T-helper 17 cell (primary cell): Measurements from ENCODE around the gene NRBF2. TPM values are rescaled to one million over a fixed set of nuclear protein-coding genes. Genes with fewer than 3 reads are reported as not detected.
"Not testable (repeated sequence)": the region's sequence is repeated elsewhere in the genome, so short reads cannot be mapped to it uniquely, and the experiment has no call there.

Source experiments
- ATAC-seq: fragments of 150-1000 bp; cut with Tn5 transposase; 2 replicates; pipeline ENCODE4 v1.10.0; 2021; ENCODE audit warnings: mild to moderate bottlenecking, moderate library complexity
- DNase-seq, 3 donors: peaks; one replicate each; pipeline versions ENCODE4 v3.0.0 to v3.0.0-alpha.2; 2020 to 2021
- H3K9me3 ChIP-seq: one replicate; pipeline ENCODE4 v1.7.0; 2013; ENCODE audit warnings: low read length, mild to moderate bottlenecking; ENCODE audit not compliant: control insufficient read depth, poor library complexity, severe bottlenecking
- H3K27ac Mint-ChIP-seq: one replicate; pipeline ENCODE4 v1.8.0; 2022; ENCODE audit warnings: mild to moderate bottlenecking, moderate library complexity, mixed read lengths
- H3K27me3 Mint-ChIP-seq: one replicate; pipeline ENCODE4 v1.8.0; 2022; ENCODE audit warnings: mixed read lengths
- H3K36me3 Mint-ChIP-seq: one replicate; pipeline ENCODE4 v1.8.0; 2022; ENCODE audit warnings: low read depth, mixed read lengths
- H3K4me1 Mint-ChIP-seq: one replicate; pipeline ENCODE4 v1.8.0; 2022; ENCODE audit warnings: mild to moderate bottlenecking, mixed read lengths
- H3K4me3 Mint-ChIP-seq: one replicate; pipeline ENCODE4 v1.8.0; 2022; ENCODE audit warnings: mild to moderate bottlenecking, moderate library complexity, mixed read lengths
- total RNA-seq, 4 donors: library from RNA in 2 of 4; stranded (reverse) in 2 of 4; gene quantifications; one replicate each; pipeline ENCODE4 v1.2.3 and lab custom pipeline; 2022 to 2026

Gene NRBF2
- total RNA-seq, 2 donors from 2014 or later = 22.2 to 30.7 TPM

DNA sequence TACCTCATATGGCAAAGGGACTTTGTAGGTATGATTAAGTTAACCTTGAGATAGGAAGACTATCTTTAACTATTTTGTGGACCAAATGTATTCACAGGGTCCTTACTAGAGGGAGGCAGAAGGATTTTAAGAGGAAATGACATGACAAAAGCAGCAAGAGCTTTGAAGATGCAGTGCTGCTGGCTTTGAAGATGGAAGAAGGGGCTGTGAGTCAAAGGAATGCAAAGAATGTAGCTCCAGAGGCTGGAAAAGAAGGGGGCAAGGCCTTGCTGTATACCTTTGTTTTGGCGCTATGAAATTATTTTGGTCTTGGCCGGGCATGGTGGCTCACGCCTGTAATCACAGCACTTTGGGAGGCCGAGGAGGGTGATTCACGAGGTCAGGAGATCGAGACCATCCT, 3.2 kb upstream of the NRBF2 start:
- ATAC-seq = no peak
- Mint-ChIP-seq H3K27ac (no peak overlapping the region), H3K4me1 (peaks cover 5% of the 10 kb centered on the region)

DNA sequence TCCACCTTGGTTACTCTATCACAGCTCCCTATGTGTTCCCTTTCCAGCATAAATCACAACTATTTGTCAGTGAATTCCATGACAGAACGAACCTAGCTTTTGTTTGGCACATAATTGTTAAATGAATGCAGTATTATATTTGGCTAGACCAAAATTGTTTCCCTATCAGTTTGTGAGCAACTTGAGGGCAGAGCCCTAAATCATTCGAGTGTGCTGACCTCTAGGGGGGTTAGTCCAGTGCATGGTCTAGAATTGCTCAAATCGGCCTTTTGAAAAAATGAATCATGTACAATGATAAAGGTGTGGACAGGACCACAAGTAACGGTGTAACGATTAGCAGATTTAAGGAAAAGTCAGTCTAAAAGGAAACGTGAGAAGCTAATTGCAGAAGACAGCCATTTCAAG, 475 bp upstream of the NRBF2 start:
- Mint-ChIP-seq H3K27me3 (no peaks in the 10 kb centered on the region), H3K4me1 (peaks cover 16% of the 10 kb centered on the region), H3K4me3 (peak overlapping the region; percentile 92), H3K36me3 (peaks cover 4% of the 10 kb centered on the region), H3K27ac (peak overlapping the region; percentile 92)
- H3K9me3 ChIP-seq = no peaks in the 10 kb centered on the region
- DNase-seq = no peak
- ATAC-seq = no peak

More for the DNA sequence above, 3.2 kb upstream of the NRBF2 start:
- no peak for DNase-seq
- Mint-ChIP-seq H3K36me3 (peaks cover 2% of the 10 kb centered on the region), H3K4me3 (no peak overlapping the region), H3K27me3 (no peaks in the 10 kb centered on the region)
- no peaks in the 10 kb centered on the region for H3K9me3 ChIP-seq

DNA sequence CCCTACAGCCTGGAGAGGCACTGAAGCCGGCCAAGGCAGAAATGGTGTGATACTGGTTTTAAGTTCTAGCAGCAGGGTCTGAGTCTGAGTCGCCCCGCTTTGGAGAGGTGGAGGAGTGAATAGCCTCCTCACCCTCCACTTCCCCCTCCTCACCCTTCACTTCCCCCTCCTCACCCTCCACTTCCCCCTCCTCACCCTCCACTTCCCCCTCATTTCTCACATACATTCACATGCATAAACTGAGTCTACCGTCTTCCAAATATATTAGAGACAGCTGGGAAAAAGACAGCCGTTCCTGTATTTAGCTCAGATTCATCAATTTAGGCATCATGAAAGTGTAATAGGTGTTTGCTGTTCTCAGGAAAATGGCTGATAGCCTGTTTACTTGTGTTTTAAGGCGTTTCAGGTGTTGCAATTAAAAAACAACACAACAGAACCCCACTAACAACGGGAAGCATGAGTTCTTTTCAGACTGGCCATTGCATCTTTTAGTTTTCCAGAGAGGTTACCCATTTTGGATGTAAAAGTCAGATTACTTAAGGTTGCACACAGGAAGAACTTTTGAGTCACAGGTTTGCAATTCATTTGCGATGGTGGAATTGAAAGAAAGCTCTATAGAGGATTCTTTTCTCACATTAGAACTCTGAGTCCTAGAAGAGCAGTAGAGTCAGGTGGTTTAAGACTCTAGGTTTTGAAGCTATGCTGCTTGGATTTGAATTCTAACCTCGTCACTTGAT, 861 bp downstream of the NRBF2 start:
- Mint-ChIP-seq H3K4me3 (peak overlapping the region; percentile 92), H3K27ac (peak overlapping the region; percentile 92), H3K36me3 (peaks cover 4% of the 10 kb centered on the region), H3K4me1 (peaks cover 23% of the 10 kb centered on the region), H3K27me3 (no peaks in the 10 kb centered on the region)
- DNase-seq = no peak
- ATAC-seq = no peak
- no peaks in the 10 kb centered on the region for H3K9me3 ChIP-seq

DNA sequence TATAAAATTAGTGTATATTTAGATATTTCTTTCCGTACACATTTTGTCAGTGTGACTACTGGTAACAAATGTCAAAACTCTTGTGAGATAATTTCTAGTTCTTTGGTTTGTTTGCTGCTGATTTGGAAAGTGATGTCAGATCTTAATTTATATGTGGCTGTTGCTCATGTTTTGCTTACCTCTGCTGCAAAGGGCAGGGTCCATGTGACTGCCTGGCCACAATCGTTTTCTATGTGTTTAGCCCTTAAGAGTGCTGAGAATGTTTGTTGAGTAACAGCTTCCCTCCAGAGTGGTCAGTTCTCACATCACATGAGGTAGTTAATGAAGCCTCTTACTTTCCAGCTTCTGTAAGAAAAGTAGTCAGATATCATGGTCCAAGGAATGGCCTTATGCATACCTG, 4.2 kb downstream of the NRBF2 start:
- ATAC-seq (no peak), DNase-seq (no peak)
- no peaks in the 10 kb centered on the region for H3K9me3 ChIP-seq
- H3K36me3 Mint-ChIP-seq = peaks cover 2% of the 10 kb centered on the region
- no peak overlapping the region for H3K4me3 Mint-ChIP-seq
- peak overlapping the region; percentile 37 for H3K27ac Mint-ChIP-seq
- peaks cover 32% of the 10 kb centered on the region for H3K4me1 Mint-ChIP-seq
- H3K27me3 Mint-ChIP-seq = no peaks in the 10 kb centered on the region

DNA sequence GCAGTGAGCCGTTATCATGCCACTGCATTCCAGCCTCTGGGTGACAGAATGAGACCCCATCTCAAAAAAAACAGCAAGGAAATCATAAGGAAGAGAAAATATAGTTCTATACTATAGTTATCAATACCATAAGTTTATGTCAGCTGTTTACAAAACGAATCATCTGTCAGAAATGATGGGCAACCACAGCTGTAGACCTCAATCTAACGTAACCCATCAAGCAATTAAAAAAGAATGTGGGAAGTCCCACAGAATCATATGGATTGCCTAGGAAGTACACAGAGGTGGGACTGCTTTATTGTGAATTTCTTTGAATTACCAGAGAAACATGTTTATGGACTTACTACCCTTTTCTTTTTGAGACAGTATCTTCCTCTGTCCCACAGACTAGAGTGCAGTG, 6.9 kb downstream of the NRBF2 start:
- peaks cover 2% of the 10 kb centered on the region for H3K36me3 Mint-ChIP-seq
- H3K4me3 Mint-ChIP-seq = no peak overlapping the region

DNA sequence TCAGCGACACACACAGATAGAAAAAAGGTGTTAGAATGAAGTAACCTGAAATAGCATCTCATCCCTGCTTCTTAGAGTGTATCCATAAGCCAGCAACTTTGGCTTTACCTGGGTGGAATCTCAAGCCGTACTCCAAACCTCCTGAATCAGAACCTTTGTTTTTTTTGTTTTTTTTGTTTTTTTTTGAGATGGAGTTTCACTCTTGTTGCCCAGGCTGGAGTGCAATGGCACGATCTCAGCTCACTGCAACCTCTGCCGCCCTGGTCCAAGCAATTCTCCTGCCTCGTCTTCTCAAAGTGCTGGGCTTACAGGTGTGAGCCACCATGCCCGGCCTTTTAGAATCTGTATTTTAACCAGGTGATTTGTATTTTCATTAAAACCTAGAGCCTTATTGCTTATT, 9.0 kb downstream of the NRBF2 start:
- peaks cover 2% of the 10 kb centered on the region for H3K36me3 Mint-ChIP-seq
- H3K4me1 Mint-ChIP-seq = peaks cover 33% of the 10 kb centered on the region
- no peak overlapping the region for H3K4me3 Mint-ChIP-seq
- no peak overlapping the region for H3K27ac Mint-ChIP-seq
- H3K27me3 Mint-ChIP-seq = no peaks in the 10 kb centered on the region
- no peak for ATAC-seq
- no peaks in the 10 kb centered on the region for H3K9me3 ChIP-seq
- no peak for DNase-seq

More for the DNA sequence above, 6.9 kb downstream of the NRBF2 start:
- Mint-ChIP-seq H3K27ac (peak overlapping the region; percentile 34), H3K27me3 (no peaks in the 10 kb centered on the region), H3K4me1 (peaks cover 36% of the 10 kb centered on the region)
- ATAC-seq (no peak), DNase-seq (no peak)
- no peaks in the 10 kb centered on the region for H3K9me3 ChIP-seq

DNA sequence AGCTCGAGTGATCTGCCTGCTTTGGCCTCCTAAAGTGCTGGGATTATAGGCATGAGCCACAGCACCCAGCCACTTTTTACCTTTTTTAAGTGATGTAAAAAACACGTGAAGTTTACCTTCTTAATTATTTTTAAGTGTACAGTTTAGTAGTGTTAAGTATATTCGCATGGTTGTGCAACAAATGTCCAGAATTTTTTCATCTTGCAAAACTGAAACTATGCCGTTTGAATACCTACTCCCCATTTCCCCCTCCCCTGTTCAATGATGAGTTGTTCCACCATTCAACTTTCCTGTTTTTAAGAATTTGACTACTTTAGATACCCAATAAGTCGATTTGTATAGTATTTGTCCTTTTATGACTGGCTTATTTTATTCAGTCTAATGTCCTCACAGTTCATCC, 10.9 kb downstream of the NRBF2 start:
- no peaks in the 10 kb centered on the region for H3K27me3 Mint-ChIP-seq
- no peaks in the 10 kb centered on the region for H3K9me3 ChIP-seq
- peaks cover 25% of the 10 kb centered on the region for H3K4me1 Mint-ChIP-seq
- H3K27ac Mint-ChIP-seq = peak overlapping the region; percentile 27
- peaks cover 4% of the 10 kb centered on the region for H3K36me3 Mint-ChIP-seq
- H3K4me3 Mint-ChIP-seq = no peak overlapping the region
- no peak for DNase-seq
- ATAC-seq = no peak

DNA sequence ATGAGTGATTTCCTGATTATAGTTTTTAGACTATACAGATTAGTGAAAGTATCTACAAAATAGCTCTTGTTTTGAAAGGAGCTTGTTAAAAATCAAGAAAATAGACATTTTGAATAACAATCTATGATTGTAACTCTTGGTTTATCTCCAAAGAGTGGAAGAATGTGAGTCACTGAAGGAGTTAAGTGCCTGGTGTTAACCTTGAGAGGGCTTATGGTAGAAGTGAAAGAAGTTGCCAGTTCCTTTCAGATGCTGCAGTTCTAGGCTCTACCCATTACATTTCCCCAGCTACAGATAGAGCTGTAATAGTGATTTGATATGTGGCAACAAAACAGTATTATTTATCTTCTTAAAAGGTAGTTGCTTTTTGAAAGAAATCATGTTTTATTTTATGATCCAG, 12.7 kb downstream of the NRBF2 start:
- Mint-ChIP-seq H3K4me3 (no peak overlapping the region), H3K36me3 (peaks cover 8% of the 10 kb centered on the region), H3K27ac (peak overlapping the region; percentile 49), H3K4me1 (peaks cover 20% of the 10 kb centered on the region), H3K27me3 (no peaks in the 10 kb centered on the region)
- DNase-seq = no peak
- ATAC-seq = no peak
- H3K9me3 ChIP-seq = no peaks in the 10 kb centered on the region

DNA sequence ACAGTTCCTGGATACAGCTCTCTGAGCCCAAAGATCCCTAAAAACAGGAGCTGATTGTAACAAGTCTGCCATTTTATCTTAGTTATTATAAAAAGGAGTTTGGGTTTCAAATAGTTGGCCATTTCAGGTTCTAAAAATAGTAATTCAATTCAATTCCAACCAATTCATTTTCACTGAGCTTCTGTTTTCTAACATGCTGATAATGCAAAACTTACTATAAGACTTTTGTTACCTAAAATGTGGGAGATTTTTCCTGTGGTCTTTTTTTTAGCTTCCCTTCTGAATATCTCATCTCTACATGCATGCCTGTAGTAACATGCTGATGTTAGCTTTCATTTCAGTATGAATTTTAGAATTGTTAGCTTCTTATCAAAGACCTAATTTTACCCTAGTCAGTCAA, 13.4 kb downstream of the NRBF2 start:
- ATAC-seq (no peak), DNase-seq (no peak)
- no peak overlapping the region for H3K27ac Mint-ChIP-seq
- no peaks in the 10 kb centered on the region for H3K27me3 Mint-ChIP-seq
- no peaks in the 10 kb centered on the region for H3K9me3 ChIP-seq
- H3K4me3 Mint-ChIP-seq = no peak overlapping the region
- peaks cover 19% of the 10 kb centered on the region for H3K4me1 Mint-ChIP-seq
- H3K36me3 Mint-ChIP-seq = peaks cover 8% of the 10 kb centered on the region

DNA sequence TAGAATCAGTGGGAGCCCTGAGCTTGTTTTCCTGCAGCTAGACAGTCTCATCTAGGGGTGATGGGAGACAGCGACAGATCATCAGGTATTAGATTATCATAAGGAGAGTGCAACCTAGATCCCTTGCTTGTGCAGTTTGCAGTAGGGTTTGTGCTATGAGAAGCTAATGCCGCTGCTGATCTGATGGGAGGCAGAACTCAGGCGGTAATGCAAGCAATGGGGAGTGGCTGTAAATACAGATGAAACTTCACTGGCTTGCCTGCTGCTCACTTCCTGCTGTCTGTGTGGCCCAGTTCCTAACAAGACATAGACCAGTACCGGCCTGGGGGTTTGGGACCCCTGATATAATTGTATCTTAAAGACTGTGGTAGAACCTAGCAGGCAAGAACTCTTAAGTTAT, 17.6 kb downstream of the NRBF2 start:
- Mint-ChIP-seq H3K27ac (no peak overlapping the region), H3K36me3 (peaks cover 10% of the 10 kb centered on the region)

DNA sequence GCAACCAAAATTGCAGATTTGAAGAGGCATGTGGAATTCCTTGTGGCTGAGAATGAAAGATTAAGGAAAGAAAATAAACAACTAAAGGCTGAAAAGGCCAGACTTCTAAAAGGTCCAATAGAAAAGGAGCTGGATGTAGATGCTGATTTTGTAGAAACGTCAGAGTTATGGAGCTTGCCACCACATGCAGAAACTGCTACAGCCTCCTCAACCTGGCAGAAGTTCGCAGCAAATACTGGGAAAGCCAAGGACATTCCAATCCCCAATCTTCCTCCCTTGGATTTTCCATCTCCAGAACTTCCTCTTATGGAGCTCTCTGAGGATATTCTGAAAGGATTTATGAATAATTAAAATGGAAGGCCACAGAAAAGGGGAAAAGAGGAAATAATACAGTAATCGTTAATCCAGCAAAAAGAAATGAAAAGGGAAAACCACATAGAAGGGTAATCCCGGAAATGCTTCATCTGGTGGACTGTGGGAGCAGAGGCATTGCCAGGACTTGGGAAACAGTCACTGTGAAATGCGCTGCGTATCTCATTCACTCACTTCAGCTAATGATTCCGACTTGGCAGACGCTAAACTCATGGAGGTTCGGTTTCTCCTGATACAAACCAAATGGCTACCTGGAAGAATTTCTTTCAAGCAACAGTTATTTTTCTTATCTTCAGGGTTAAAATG, 20.9 kb downstream of the NRBF2 start:
- not testable (repeated sequence) for H3K4me1 Mint-ChIP-seq, ATAC-seq, DNase-seq, H3K9me3 ChIP-seq, H3K27ac Mint-ChIP-seq, H3K36me3 Mint-ChIP-seq, H3K4me3 Mint-ChIP-seq, H3K27me3 Mint-ChIP-seq

More for the DNA sequence above, 17.6 kb downstream of the NRBF2 start:
- H3K27me3 Mint-ChIP-seq = no peaks in the 10 kb centered on the region
- H3K9me3 ChIP-seq = no peaks in the 10 kb centered on the region
- no peak overlapping the region for H3K4me3 Mint-ChIP-seq
- H3K4me1 Mint-ChIP-seq = peaks cover 10% of the 10 kb centered on the region
- ATAC-seq = no peak
- no peak for DNase-seq

DNA sequence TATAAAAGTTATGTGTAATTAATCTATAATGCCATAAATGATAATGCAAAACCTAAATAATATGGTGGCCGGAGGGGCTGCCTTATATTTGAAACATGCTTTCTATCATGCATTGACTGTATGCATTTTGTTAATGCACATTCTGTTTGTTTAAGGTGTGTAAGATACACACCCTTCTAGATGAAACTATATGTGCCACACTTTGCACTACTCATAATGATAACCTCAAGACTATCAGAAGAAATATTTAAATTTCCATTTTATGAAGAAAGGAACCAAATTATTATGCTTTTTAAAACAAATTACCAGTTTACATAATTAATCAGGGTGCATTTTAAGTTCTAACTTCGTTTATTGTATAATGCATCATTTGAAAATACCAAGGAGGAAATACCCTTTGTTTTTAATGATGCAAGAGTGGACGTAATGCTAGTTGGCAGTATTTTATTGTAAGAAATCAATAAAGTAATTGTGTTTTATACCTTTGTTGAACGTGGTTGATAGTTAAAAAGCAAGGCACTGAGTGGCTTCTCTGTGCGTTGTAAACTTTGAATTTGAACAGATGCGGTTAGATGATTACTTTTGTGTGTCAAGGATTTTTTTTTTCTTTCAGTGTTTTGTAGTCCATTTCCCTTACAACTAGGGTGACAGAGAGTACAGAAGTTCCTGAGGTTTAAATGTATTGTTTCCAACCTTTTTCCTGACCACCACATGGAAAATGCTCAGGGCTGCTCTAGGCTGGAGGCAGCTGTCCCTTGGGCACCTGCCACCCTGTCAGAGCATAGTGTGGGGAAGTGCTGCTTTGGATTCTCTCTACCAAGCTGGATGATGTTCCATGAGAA, 21.6 kb downstream of the NRBF2 start:
- Mint-ChIP-seq H3K27ac (no peak overlapping the region), H3K27me3 (no peaks in the 10 kb centered on the region), H3K4me1 (peaks cover 8% of the 10 kb centered on the region), H3K36me3 (peaks cover 4% of the 10 kb centered on the region), H3K4me3 (no peak overlapping the region)
- no peaks in the 10 kb centered on the region for H3K9me3 ChIP-seq
- DNase-seq = no peak
- ATAC-seq = no peak

DNA sequence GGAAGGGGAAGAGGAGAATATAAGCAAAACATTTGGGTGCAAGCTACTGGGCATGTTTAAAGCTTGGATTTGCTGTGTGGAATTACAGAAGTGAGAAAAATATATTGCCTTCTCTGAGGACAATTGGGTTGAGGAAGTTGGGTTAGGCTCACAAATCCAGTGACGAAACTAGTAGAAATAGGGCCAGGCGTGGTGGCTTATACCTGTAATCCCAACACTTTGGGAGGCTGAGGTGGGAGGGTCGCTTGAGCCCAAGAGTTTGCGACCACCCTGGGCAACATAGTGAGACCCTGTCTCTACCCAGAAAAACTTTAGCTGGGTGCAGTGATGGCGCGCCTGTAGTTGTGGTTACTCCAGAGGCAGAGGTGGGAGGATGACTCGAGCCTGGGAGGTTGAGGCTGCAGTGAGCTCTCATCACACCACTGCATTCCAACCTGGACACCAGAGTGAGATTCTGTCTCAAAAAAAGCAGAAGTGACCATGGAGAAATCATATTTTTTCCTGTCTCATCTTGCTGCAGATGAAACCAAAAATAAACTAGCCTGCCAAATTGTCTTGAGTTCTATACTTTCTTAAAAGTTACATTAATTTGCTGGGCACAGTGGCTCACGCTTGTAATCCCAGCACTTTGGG, 22.4 kb downstream of the NRBF2 start:
- H3K36me3 Mint-ChIP-seq = peaks cover 2% of the 10 kb centered on the region
- ATAC-seq (no peak), DNase-seq (no peak)
- H3K27ac Mint-ChIP-seq = no peak overlapping the region
- H3K9me3 ChIP-seq = no peaks in the 10 kb centered on the region
- no peak overlapping the region for H3K4me3 Mint-ChIP-seq
- no peaks in the 10 kb centered on the region for H3K27me3 Mint-ChIP-seq
- H3K4me1 Mint-ChIP-seq = peaks cover 9% of the 10 kb centered on the region
